Stomach (tissue), 19 donors: ENCODE measurements around the gene PSG1. TPM values are rescaled to one million over a fixed set of nuclear protein-coding genes. Genes with fewer than 3 reads are reported as not detected.
"Not testable (repeated sequence)": the region's sequence is repeated elsewhere in the genome, so short reads cannot be mapped to it uniquely, and the experiment has no call there.

Experiments
- DNase-seq, 2 donors: peaks; one replicate each; pipeline versions ENCODE4 v3.0.0 to v3.0.0-alpha.2; 2013 to 2019
- H3K27ac ChIP-seq, 5 donors: fragments of 200-600 bp in 4 of 5; sonication (generic) in 4 of 5; one replicate each; pipeline ENCODE4 v1.5.1; 2013 to 2019; ENCODE audit warnings: mild to moderate bottlenecking in 1 of 5, moderate library complexity in 1 of 5
- H3K27me3 ChIP-seq, 3 donors: fragments of 200-600 bp; sonication (generic); one replicate each; pipeline ENCODE4 v1.5.1; 2017 to 2019; ENCODE audit warnings: mixed run types in 1 of 3
- H3K36me3 ChIP-seq, 4 donors: fragments of 200-600 bp; sonication (generic); 1 replicate in 3 of 4; 2 replicates in 1 of 4; pipeline ENCODE4 v1.5.1; 2016 to 2019
- H3K4me1 ChIP-seq, 4 donors: fragments of 200-600 bp; sonication (generic); one replicate each; pipeline ENCODE4 v1.5.1; 2016 to 2019
- H3K4me3 ChIP-seq, 4 donors: fragments of 200-600 bp; sonication (generic) in 3 of 4; one replicate each; pipeline ENCODE4 v1.5.1; 2016 to 2019; ENCODE audit warnings: mild to moderate bottlenecking in 1 of 4
- H3K9me3 ChIP-seq, 4 donors: fragments of 200-600 bp; sonication (generic); one replicate each; pipeline ENCODE4 v1.5.1; 2016 to 2019
- EP300 ChIP-seq: sonication (generic); formaldehyde crosslinking; IDR thresholded peaks from one replicate; pipeline ENCODE4 v1.6.1; 2017; ENCODE audit warnings: antibody characterized with exemption
- POLR2A ChIP-seq, 4 donors: fragments of 450-650 bp; IDR thresholded peaks; one replicate each; pipeline ENCODE4 v1.6.1; 2016; ENCODE audit warnings: antibody characterized with exemption in 4 of 4, control low read depth in 2 of 4, mild to moderate bottlenecking in 1 of 4, moderate library complexity in 1 of 4
- POLR2AphosphoS5 ChIP-seq, 3 donors: sonication (generic); formaldehyde crosslinking; IDR thresholded peaks; one replicate each; pipeline ENCODE4 v1.6.1; 2016; ENCODE audit warnings: antibody characterized with exemption in 3 of 3
- WGBS, 5 donors: extraction: QIAGEN DNeasy Blood & Tissue Kit in 3 of 5; methylation state at CpG; one replicate each; pipeline versions ENCODE4 v1.1.5 to v1.1.7; 2013 to 2018; 5-methylcytosine and 5-hydroxymethylcytosine counted together
- intact Hi-C: fragments of 100-400 bp; cut with DNase I; formaldehyde crosslinking; loops from one replicate; pipeline ENCODE4 v1.15.1; 2023; ENCODE audit warnings: low total_unique reads
- long read RNA-seq, 10 donors: transcript quantifications; one replicate each; lab custom pipeline, GENCODE V29; 2026
- polyA plus RNA-seq, 3 donors: library from polyadenylated mRNA; stranded (reverse); fragments of 200-250 nt; gene quantifications; one replicate each; pipeline ENCODE4 v1.2.3, GENCODE V29; 2013
- total RNA-seq, 5 donors: library from RNA; depleted of rRNA; stranded (reverse); fragments of >200 nt; gene quantifications; one replicate each; pipeline versions ENCODE4 v1.1.0 to v1.2.3, GENCODE V29; 2014 to 2016
- TF ChIP-seq, protein P1 (sequence below), 7 experiments: fragments of 450-650 bp in 4 of 7; fragments of 200-600 bp in 3 of 7; sonication (generic) in 3 of 7; IDR thresholded peaks; one replicate each; pipeline ENCODE4 v1.5.1; 2016 to 2019; ENCODE audit warnings: antibody characterized with exemption in 7 of 7, control low read depth in 2 of 7, mild to moderate bottlenecking in 1 of 7
- donor health status: healthy with polysubstance abuse.
- donor health status: Bipolar disorder and iron deficiency.
- donor health status: healthy.

PSG1 gene
- total RNA-seq (not detected), polyA plus RNA-seq (not detected)
- long read RNA-seq, donor 1, partial matches to known transcripts: 0 of 2 reads
- long read RNA-seq, donor 1, other reads (novel, unspliced or antisense): 0 of 2 reads
- long read RNA-seq, donor 2: 0 reads
- long read RNA-seq, donor 3: 0 reads
- long read RNA-seq, donor 4: 0 reads
- long read RNA-seq, donor 5: 0 reads
- long read RNA-seq, donor 6: 0 reads
- long read RNA-seq, donor 7: 0 reads
- long read RNA-seq, donor 8: 0 reads
- long read RNA-seq, donor 9: 0 reads
- long read RNA-seq, donor 10: 0 reads

DNA sequence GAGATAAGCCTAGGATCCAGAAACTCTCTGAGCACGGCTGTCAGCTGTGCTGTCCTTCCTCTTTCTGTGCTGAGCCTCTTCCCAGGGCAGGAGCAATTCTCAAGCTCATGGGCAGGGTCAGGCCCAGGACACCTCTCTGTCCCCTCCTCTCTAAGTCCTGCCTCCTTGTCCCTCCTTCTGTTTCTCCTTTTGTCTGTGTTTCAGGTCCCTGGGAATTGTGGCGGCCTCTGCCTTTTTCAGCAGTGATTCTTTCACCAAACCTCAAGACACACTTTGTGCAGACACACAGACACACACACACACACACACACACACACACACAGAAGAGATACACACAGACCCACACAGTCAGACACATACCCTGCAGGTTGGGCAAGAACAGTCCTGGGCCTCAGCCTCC is at the start of gene PSG1:
TSS of gene PSG1 (minus strand) at position 101 of the 400 bp plus-strand sequence. CDS start 132 bp downstream, outside the sequence.
- 16 to 80% (median 64%) methylated on average over 2 of the region's 2 CpGs for WGBS, 5 donors

DNA sequence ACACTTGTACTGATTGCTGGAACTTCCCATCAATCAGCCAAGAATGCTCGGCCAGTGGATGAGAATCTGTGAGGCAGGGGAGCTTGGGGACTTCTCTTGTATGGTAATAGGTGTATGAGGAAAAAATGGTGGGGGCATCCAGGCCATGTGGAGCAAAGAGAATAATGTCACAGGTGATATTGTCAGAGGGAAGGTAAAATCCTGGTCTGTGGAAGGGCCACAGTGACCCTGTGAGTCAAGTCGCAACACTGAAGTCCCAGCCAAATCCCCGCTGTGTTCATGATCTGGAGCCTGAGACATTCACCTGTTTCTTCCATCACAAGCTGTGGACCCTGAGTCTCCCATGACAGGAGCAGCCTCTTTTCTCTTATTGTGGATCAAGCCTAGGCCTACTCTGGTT is 49.4 kb upstream of the PSG1 start:
- Histone ChIP-seq H3K4me1 (no peaks in the 10 kb centered on the region), H3K9me3 (no peaks in the 10 kb centered on the region), H3K27ac (no peak overlapping the region), H3K27me3 (peaks cover 0 to 7% (median 0%) of the 10 kb centered on the region in 3 donors), H3K36me3 (no peaks in the 10 kb centered on the region), H3K4me3 (no peak overlapping the region)
- WGBS, 5 donors: 87 to 96% (median 89%) methylated on average over 3 of the region's 3 CpGs
- TF ChIP-seq POLR2A (IDR thresholded peaks at IDR 0.05) (no peak), POLR2AphosphoS5 (IDR thresholded peaks at IDR 0.05) (no peak), EP300 (no peak)
- TF ChIP-seq, protein P1, sequence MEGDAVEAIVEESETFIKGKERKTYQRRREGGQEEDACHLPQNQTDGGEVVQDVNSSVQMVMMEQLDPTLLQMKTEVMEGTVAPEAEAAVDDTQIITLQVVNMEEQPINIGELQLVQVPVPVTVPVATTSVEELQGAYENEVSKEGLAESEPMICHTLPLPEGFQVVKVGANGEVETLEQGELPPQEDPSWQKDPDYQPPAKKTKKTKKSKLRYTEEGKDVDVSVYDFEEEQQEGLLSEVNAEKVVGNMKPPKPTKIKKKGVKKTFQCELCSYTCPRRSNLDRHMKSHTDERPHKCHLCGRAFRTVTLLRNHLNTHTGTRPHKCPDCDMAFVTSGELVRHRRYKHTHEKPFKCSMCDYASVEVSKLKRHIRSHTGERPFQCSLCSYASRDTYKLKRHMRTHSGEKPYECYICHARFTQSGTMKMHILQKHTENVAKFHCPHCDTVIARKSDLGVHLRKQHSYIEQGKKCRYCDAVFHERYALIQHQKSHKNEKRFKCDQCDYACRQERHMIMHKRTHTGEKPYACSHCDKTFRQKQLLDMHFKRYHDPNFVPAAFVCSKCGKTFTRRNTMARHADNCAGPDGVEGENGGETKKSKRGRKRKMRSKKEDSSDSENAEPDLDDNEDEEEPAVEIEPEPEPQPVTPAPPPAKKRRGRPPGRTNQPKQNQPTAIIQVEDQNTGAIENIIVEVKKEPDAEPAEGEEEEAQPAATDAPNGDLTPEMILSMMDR (IDR thresholded peaks at IDR 0.05): no peak
- intact Hi-C loops: no loop called here
- DNase-seq: no peak

More for the DNA sequence above, at the start of gene PSG1:
- Histone ChIP-seq H3K36me3 (no peaks in the 10 kb centered on the region), H3K27me3 (peaks cover 0 to 5% (median 3%) of the 10 kb centered on the region in 3 donors), H3K4me1 (no peaks in the 10 kb centered on the region), H3K27ac (no peak within 1 kb of the TSS), H3K4me3 (no peak within 1 kb of the TSS), H3K9me3 (no peaks in the 10 kb centered on the region)
- TF ChIP-seq, protein P1 (IDR thresholded peaks at IDR 0.05): no peak
- TF ChIP-seq EP300: no peak
- TF ChIP-seq POLR2AphosphoS5 (IDR thresholded peaks at IDR 0.05): no peak
- no peak for TF ChIP-seq POLR2A (IDR thresholded peaks at IDR 0.05)
- intact Hi-C loops: no loop called here
- DNase-seq: no peak

GRCh38 chr19:42926781-42927180 is 47.3 kb upstream of the PSG1 start:
- intact Hi-C loops: no loop called here
- no peak for TF ChIP-seq POLR2AphosphoS5 (IDR thresholded peaks at IDR 0.05)
- no peak for TF ChIP-seq EP300
- no peak for TF ChIP-seq POLR2A (IDR thresholded peaks at IDR 0.05)
- TF ChIP-seq, protein P1 (IDR thresholded peaks at IDR 0.05): no peak
- peaks cover 0 to 7% (median 0%) of the 10 kb centered on the region in 3 donors for H3K27me3 ChIP-seq
- no peak for DNase-seq
- H3K9me3 ChIP-seq: no peaks in the 10 kb centered on the region
- H3K4me3 ChIP-seq: no peak overlapping the region
- H3K4me1 ChIP-seq: no peaks in the 10 kb centered on the region
- no peak overlapping the region for H3K27ac ChIP-seq
- H3K36me3 ChIP-seq: no peaks in the 10 kb centered on the region
- WGBS, 5 donors: 44 to 55% (median 52%) methylated on average over 2 of the region's 2 CpGs

GRCh38 chr19:42923106-42923505 is 43.6 kb upstream of the PSG1 start:
- H3K27me3 ChIP-seq, H3K36me3 ChIP-seq, intact Hi-C loops, H3K27ac ChIP-seq, H3K4me1 ChIP-seq, H3K9me3 ChIP-seq, H3K4me3 ChIP-seq: not testable (repeated sequence)
- TF ChIP-seq, protein P1 (IDR thresholded peaks at IDR 0.05): peak in 2 of 7 experiments; percentile 23 to 24
- WGBS, 5 donors: 46 to 53% (median 52%) methylated on average over 9 of the region's 9 CpGs
- peak in 1 of 2 donors; percentile 12 for DNase-seq

- H3K36me3 ChIP-seq, H3K9me3 ChIP-seq, H3K4me1 ChIP-seq, H3K27me3 ChIP-seq, DNase-seq, H3K27ac ChIP-seq, H3K4me3 ChIP-seq, intact Hi-C loops: not testable (repeated sequence)
These were observed 41.5 kb upstream of the PSG1 start for GRCh38 chr19:42920971-42921370.
